Progenitor cell of endocrine pancreas (in vitro differentiated cells): ENCODE data around the gene RNFT2. TPM values are rescaled to one million over a fixed set of nuclear protein-coding genes. Genes with fewer than 3 reads are reported as not detected.

ENCODE experiments used
- DNase-seq: peaks from one replicate; pipeline ENCODE4 v3.0.0; 2021; ENCODE audit warnings: low spot score; ENCODE audit not compliant: unreplicated experiment
- H3K27ac Mint-ChIP-seq: 2 replicates; pipeline ENCODE4 v1.8.0; 2021; ENCODE audit warnings: mild to moderate bottlenecking, moderate library complexity, mixed read lengths
- H3K27me3 Mint-ChIP-seq: 2 replicates; pipeline ENCODE4 v1.8.0; 2021; ENCODE audit warnings: mixed read lengths
- H3K36me3 Mint-ChIP-seq: 2 replicates; pipeline ENCODE4 v1.8.0; 2022; ENCODE audit warnings: mixed read lengths; ENCODE audit not compliant: insufficient read depth
- H3K4me1 Mint-ChIP-seq: 2 replicates; pipeline ENCODE4 v1.8.0; 2021; ENCODE audit warnings: low read depth, mixed read lengths
- H3K4me3 Mint-ChIP-seq: 2 replicates; pipeline ENCODE4 v1.8.0; 2021; ENCODE audit warnings: low read depth, mild to moderate bottlenecking, moderate library complexity, mixed read lengths
- H3K9me3 Mint-ChIP-seq: 2 replicates; pipeline ENCODE4 v1.8.0; 2021; ENCODE audit warnings: low read depth, mixed read lengths
- CTCF ChIP-seq: fragments of 200-600 bp; sonication (generic); IDR thresholded peaks from one replicate; pipeline ENCODE4 v1.5.0; 2021; ENCODE audit warnings: antibody characterized with exemption, mild to moderate bottlenecking; ENCODE audit not compliant: unreplicated experiment
- total RNA-seq: library from RNA; stranded (reverse); gene quantifications from 2 replicates; pipeline ENCODE4 v1.2.1, GENCODE V29; 2021

The RNFT2 gene
- total RNA-seq, 1 donor from 2014 or later = 32.1 TPM

GRCh38 chr12:116703214-116703795 lies 34.8 kb upstream of the RNFT2 start:
- Mint-ChIP-seq H3K36me3 (no peaks in the 10 kb centered on the region), H3K27me3 (no peaks in the 10 kb centered on the region), H3K4me3 (no peak overlapping the region), H3K4me1 (peaks cover 10% of the 10 kb centered on the region), H3K27ac (peak overlapping the region; percentile 5), H3K9me3 (no peaks in the 10 kb centered on the region)
- TF ChIP-seq CTCF = peak; percentile 92
- peak; percentile 61 for DNase-seq

GRCh38 chr12:116707751-116708150 lies 30.4 kb upstream of the RNFT2 start:
- peaks cover 4% of the 10 kb centered on the region for H3K36me3 Mint-ChIP-seq
- TF ChIP-seq CTCF = no peak

GRCh38 chr12:116708826-116709756 lies 29.0 kb upstream of the RNFT2 start:
- TF ChIP-seq CTCF = peak; percentile 52
- DNase-seq = no peak

More at GRCh38 chr12:116707751-116708150, 30.4 kb upstream of the RNFT2 start:
- Mint-ChIP-seq H3K27me3 (peaks cover 16% of the 10 kb centered on the region), H3K4me1 (peaks cover 19% of the 10 kb centered on the region), H3K9me3 (no peaks in the 10 kb centered on the region), H3K27ac (no peak overlapping the region), H3K4me3 (no peak overlapping the region)
- DNase-seq = no peak

GRCh38 chr12:116709768-116710167 lies 28.3 kb upstream of the RNFT2 start:
- no peak for TF ChIP-seq CTCF
- DNase-seq = no peak
- Mint-ChIP-seq H3K4me3 (no peak overlapping the region), H3K27me3 (peaks cover 16% of the 10 kb centered on the region), H3K36me3 (peaks cover 8% of the 10 kb centered on the region), H3K9me3 (no peaks in the 10 kb centered on the region), H3K27ac (no peak overlapping the region), H3K4me1 (peaks cover 17% of the 10 kb centered on the region)

More at GRCh38 chr12:116708826-116709756, 29.0 kb upstream of the RNFT2 start:
- Mint-ChIP-seq H3K27me3 (peaks cover 16% of the 10 kb centered on the region), H3K9me3 (no peaks in the 10 kb centered on the region), H3K36me3 (peaks cover 8% of the 10 kb centered on the region), H3K4me1 (peaks cover 17% of the 10 kb centered on the region), H3K27ac (no peak overlapping the region), H3K4me3 (no peak overlapping the region)

- no peaks in the 10 kb centered on the region for H3K9me3 Mint-ChIP-seq
- peaks cover 17% of the 10 kb centered on the region for H3K4me1 Mint-ChIP-seq
- H3K27me3 Mint-ChIP-seq = peaks cover 16% of the 10 kb centered on the region
- DNase-seq = no peak
- no peak overlapping the region for H3K27ac Mint-ChIP-seq
- peaks cover 8% of the 10 kb centered on the region for H3K36me3 Mint-ChIP-seq
- no peak overlapping the region for H3K4me3 Mint-ChIP-seq
- no peak for TF ChIP-seq CTCF
Observed at GRCh38 chr12:116710370-116711150, 27.6 kb upstream of the RNFT2 start.
